Bronchial epithelial cell (primary cell): Measurements from ENCODE around the gene AGBL4. TPM values are rescaled to one million over a fixed set of nuclear protein-coding genes. Genes with fewer than 3 reads are reported as not detected.
"Not testable (repeated sequence)": the region's sequence is repeated elsewhere in the genome, so short reads cannot be mapped to it uniquely, and the experiment has no call there.

Experiments used
- DNase-seq: peaks from one replicate; pipeline ENCODE4 v3.0.0-alpha.2; 2010; ENCODE audit warnings: low read depth
- FAIRE-seq: peaks from 2 replicates; lab custom pipeline; 2011; peaks lifted over from hg19 to GRCh38; lab: Jason Lieb, UNC
- H3K27me3 ChIP-seq: 2 replicates; pipeline ENCODE4 v1.5.1; 2011; ENCODE audit warnings: low read length; ENCODE audit not compliant: control insufficient read depth, insufficient read depth
- H3K36me3 ChIP-seq: 2 replicates; pipeline ENCODE4 v1.5.1; 2011; ENCODE audit warnings: low read length; ENCODE audit not compliant: control insufficient read depth, insufficient read depth
- H3K4me3 ChIP-seq: 2 replicates; pipeline ENCODE4 v1.5.1; 2011; ENCODE audit warnings: mild to moderate bottlenecking, low read depth, low read length, control low read depth
- total RNA-seq: library from RNA; depleted of rRNA; stranded (reverse); fragments of >200 nt; gene quantifications from 2 replicates; pipeline ENCODE4 v1.2.1, GENCODE V29; 2014
- TF ChIP-seq, protein P1 (sequence below): IDR thresholded peaks from 2 replicates; pipeline ENCODE4 v1.5.1; 2011; ENCODE audit warnings: mild to moderate bottlenecking, moderate library complexity, low read length, control low read depth, inconsistent platforms; ENCODE audit not compliant: insufficient read depth, severe bottlenecking

The AGBL4 gene
- total RNA-seq, 1 donor from 2014 or later: not detected

DNA sequence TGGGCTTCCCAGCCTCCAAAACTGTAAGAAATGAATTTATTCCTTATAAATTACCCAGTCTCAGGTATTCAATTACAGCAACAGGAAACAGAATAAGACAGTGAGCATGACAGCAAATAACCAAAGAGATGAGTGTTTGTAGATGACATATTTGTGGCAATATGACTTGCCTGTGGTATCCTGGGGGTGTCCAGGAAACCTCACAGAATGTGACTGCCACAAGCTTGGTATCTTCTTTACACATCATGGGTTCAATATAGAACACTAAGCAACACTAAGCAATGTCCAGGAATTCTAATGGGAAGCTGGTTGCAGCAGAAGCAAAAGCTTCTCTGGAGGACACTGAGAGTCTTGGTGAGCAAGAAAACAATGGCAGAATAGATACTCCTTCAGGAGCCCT lies 1010.7 kb downstream of the AGBL4 start:
- H3K4me3 ChIP-seq: no peak overlapping the region
- FAIRE-seq: no peak
- no peaks in the 10 kb centered on the region for H3K27me3 ChIP-seq
- DNase-seq: no peak
- TF ChIP-seq, protein P1, sequence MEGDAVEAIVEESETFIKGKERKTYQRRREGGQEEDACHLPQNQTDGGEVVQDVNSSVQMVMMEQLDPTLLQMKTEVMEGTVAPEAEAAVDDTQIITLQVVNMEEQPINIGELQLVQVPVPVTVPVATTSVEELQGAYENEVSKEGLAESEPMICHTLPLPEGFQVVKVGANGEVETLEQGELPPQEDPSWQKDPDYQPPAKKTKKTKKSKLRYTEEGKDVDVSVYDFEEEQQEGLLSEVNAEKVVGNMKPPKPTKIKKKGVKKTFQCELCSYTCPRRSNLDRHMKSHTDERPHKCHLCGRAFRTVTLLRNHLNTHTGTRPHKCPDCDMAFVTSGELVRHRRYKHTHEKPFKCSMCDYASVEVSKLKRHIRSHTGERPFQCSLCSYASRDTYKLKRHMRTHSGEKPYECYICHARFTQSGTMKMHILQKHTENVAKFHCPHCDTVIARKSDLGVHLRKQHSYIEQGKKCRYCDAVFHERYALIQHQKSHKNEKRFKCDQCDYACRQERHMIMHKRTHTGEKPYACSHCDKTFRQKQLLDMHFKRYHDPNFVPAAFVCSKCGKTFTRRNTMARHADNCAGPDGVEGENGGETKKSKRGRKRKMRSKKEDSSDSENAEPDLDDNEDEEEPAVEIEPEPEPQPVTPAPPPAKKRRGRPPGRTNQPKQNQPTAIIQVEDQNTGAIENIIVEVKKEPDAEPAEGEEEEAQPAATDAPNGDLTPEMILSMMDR: no peak
- H3K36me3 ChIP-seq: no peaks in the 10 kb centered on the region

DNA sequence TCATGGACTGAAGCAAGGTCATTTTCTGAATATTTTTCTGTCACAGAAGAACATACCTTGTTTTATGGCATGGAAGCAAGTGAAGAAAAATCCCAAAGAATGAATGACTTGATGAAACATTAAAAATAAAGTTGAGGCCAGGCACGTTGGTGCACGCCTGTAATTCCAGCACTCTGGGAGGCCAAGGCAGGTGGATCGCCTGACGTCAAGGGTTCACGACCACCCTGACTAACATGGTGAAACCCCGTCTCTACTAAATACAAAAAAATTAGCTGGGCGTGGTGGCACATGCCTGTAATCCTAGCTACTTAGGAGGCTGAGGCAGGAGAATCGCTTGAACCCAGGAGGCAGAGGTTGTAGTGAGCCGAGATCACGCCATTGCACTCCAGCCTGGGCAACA lies 1020.8 kb downstream of the AGBL4 start:
- not testable (repeated sequence) for H3K36me3 ChIP-seq, H3K4me3 ChIP-seq, H3K27me3 ChIP-seq, DNase-seq, FAIRE-seq

DNA sequence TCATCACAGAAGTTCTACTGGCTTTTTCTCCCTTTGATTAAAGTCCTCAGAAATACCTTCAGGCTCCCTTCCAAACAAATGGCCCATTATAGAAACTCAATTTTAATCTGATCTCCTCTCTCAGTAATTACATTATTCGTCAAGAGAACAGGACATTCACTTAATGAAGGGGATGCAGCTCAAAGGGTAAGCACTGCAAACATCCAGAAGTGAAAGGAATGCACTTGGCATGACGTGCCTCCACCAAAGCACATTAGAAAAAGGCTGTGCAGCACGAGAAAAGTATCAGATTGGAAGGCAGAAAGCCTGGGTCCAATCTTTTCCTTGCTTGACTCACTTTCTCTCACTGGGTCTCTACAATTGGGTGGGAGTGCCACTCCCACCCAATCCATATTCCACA lies 1024.4 kb downstream of the AGBL4 start:
- Histone ChIP-seq H3K27me3 (no peaks in the 10 kb centered on the region), H3K36me3 (no peaks in the 10 kb centered on the region), H3K4me3 (no peak overlapping the region)
- TF ChIP-seq, protein P1: no peak
- FAIRE-seq (no peak), DNase-seq (no peak)

DNA sequence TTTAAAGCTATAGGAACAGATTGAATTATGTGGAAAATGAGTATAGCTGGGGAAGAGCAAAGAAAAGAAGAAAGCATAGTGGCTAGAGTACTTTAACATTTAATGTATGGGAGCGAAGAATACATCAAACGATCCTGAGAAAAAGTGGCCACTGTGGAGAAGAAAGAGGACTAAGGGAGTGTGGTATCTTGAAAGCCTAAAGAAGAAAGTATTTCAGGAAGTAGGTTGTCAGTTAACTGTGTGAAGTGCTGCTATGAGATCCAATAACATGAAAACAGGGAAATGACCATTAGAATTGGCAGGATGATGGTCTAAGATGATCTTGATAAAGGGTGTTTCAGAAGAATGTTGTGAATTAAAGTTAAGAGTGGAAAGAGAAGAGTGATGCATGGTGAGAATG lies 1027.4 kb downstream of the AGBL4 start:
- H3K27me3 ChIP-seq: no peaks in the 10 kb centered on the region
- TF ChIP-seq, protein P1: no peak
- H3K4me3 ChIP-seq: no peak overlapping the region
- H3K36me3 ChIP-seq: no peaks in the 10 kb centered on the region
- DNase-seq: no peak
- FAIRE-seq: no peak

DNA sequence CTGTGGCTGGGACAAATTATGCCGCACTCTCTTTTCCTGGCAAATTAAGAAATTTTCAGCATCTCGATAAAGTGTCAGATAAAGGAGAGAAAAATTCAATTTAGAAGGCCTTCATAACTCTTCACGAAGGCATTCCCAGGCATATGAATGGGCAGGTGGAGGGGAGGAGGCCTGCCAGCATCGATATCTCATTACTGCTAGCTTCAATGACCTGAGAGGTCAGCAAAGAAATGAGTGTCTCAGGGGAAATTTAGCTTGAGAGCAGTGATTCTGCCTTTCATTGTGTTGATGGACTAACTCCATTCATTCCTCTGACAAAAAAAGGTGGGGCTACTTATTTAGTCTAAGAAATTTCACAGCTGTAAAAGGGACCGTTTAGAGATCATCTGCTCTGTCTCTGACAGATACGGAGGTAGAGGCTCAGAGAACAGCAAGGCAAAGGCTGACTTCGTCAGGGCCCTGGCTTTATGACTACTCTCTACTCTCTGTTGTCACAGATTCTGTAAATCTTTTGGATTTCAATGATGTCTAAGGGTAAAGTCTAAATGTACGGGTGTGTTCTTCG lies 1035.0 kb downstream of the AGBL4 start:
- Histone ChIP-seq H3K36me3 (no peaks in the 10 kb centered on the region), H3K4me3 (no peak overlapping the region), H3K27me3 (no peaks in the 10 kb centered on the region)
- no peak for FAIRE-seq
- DNase-seq: no peak
- TF ChIP-seq, protein P1: no peak

DNA sequence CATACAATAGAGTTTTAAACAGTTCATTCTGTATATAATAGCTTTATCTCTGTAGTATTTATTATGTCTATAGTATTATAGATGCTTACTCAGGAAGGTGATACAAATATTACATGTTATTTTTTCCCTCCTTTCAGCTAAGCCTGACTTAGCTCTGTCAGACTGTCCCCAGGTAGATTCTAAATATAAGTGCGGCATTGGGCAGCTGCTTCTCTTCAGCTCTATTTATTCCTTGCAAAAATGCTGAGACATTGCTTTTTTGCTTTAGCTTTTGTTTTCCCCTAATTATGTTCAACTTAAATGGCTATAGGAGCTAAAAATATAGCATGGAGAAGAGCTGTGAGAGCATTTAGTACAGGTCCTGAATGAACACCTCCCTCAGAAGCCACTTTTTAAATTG lies 1043.8 kb downstream of the AGBL4 start:
- Histone ChIP-seq H3K36me3 (no peaks in the 10 kb centered on the region), H3K4me3 (no peak overlapping the region), H3K27me3 (no peaks in the 10 kb centered on the region)
- no peak for DNase-seq
- TF ChIP-seq, protein P1: no peak
- no peak for FAIRE-seq
